GM12878 (cell line): Measurements from ENCODE around the gene RNF181. TPM values are rescaled to one million over a fixed set of nuclear protein-coding genes. Genes with fewer than 3 reads are reported as not detected.
A peak's percentile ranks its signal among the peaks of the same experiment; 100 is the strongest.

Source experiments
- ATF3 ChIP-seq: IDR thresholded peaks from 2 replicates; pipeline ENCODE4 v1.6.1; 2011; ENCODE audit warnings: low read depth, mild to moderate bottlenecking, low read length, moderate library complexity, borderline replicate concordance; ENCODE audit errors: extremely low read depth
- BCL11A ChIP-seq: IDR thresholded peaks from 2 replicates; pipeline ENCODE4 v1.6.1; 2011; ENCODE audit warnings: low read depth, low read length
- BMI1 ChIP-seq: fragments of 450-650 bp; IDR thresholded peaks from 2 replicates; pipeline ENCODE4 v1.6.1; 2016; ENCODE audit warnings: mild to moderate bottlenecking, moderate library complexity, borderline replicate concordance
- FOS ChIP-seq: IDR thresholded peaks from 3 replicates; pipeline ENCODE4 v1.6.1; 2011; ENCODE audit warnings: borderline replicate concordance; ENCODE audit not compliant: insufficient read length; ENCODE audit errors: extremely low read depth
- GABPA ChIP-seq: IDR thresholded peaks from 2 replicates; pipeline ENCODE4 v1.6.1; 2014; ENCODE audit warnings: antibody characterized with exemption, low read depth, mild to moderate bottlenecking, inconsistent platforms
- IKZF1 ChIP-seq: fragments of 450-650 bp; conservative IDR thresholded peaks from 2 replicates; pipeline ENCODE4 v1.6.1; 2017; ENCODE audit warnings: antibody characterized with exemption, mild to moderate bottlenecking
- KDM1A ChIP-seq: fragments of 200-600 bp; sonication (generic); IDR thresholded peaks from 2 replicates; pipeline ENCODE4 v1.6.1; 2016; ENCODE audit warnings: borderline replicate concordance
- NBN ChIP-seq: fragments of 450-650 bp; IDR thresholded peaks from 2 replicates; pipeline ENCODE4 v1.6.1; 2016
- NR2C1 ChIP-seq: fragments of 450-650 bp; IDR thresholded peaks from 2 replicates; pipeline ENCODE4 v1.6.1; 2017; ENCODE audit warnings: antibody characterized with exemption, mild to moderate bottlenecking, moderate library complexity
- SKIL ChIP-seq: fragments of 450-650 bp; IDR thresholded peaks from 2 replicates; pipeline ENCODE4 v1.6.1; 2017; ENCODE audit warnings: mild to moderate bottlenecking, low read depth, inconsistent platforms; ENCODE audit not compliant: poor library complexity, severe bottlenecking
- YBX1 ChIP-seq: fragments of 450-650 bp; IDR thresholded peaks from 2 replicates; pipeline ENCODE4 v1.6.1; 2016; ENCODE audit warnings: antibody characterized with exemption
- ZNF622 ChIP-seq: fragments of 450-650 bp; IDR thresholded peaks from 2 replicates; pipeline ENCODE4 v1.6.1; 2017; ENCODE audit warnings: mild to moderate bottlenecking, inconsistent platforms
- polyA plus RNA-seq, 11 experiments: library from polyadenylated mRNA; depleted of rRNA in 4 of 11; unstranded in 6 of 11; stranded (reverse) in 5 of 11; fragments of >200 nt; fragmentation: Nextera tagmentation in 4 of 11; fragmentation: Illumina TruSeq in 1 of 11; extraction: Ambion mirVana in 4 of 11; extraction: Trizol in 1 of 11; gene quantifications; 1 replicate in 1 of 11; 2 replicates in 10 of 11; pipeline versions ENCODE4 v1.2.1 to v1.2.3, GENCODE V29; 2011 to 2016; ENCODE audit warnings: inconsistent platforms in 2 of 11, missing spikeins in 2 of 11, low read depth in 1 of 11
- total RNA-seq, 4 experiments: library from RNA; depleted of rRNA in 3 of 4; stranded (reverse); fragments of >200 nt in 3 of 4; fragmentation: Illumina TruSeq in 1 of 4; extraction: Trizol in 1 of 4; gene quantifications; 2 replicates each; pipeline versions ENCODE4 v1.2.1 to v1.2.3, GENCODE V29; 2013 to 2021
- TF ChIP-seq, protein P1 (sequence below): IDR thresholded peaks from 2 replicates; pipeline ENCODE4 v1.6.1; 2011; ENCODE audit warnings: borderline replicate concordance, low read depth, mild to moderate bottlenecking, moderate library complexity, low read length; ENCODE audit not compliant: insufficient read depth, poor library complexity, severe bottlenecking
- TF ChIP-seq, protein P2 (sequence below): IDR thresholded peaks from 2 replicates; pipeline ENCODE4 v1.6.1; 2012; ENCODE audit warnings: mild to moderate bottlenecking, low read depth, low read length
- TF ChIP-seq, protein P3 (sequence below): fragments of 450-650 bp; formaldehyde crosslinking; IDR thresholded peaks from 2 replicates; pipeline ENCODE4 v1.4.0; 2022; ENCODE audit warnings: mild to moderate bottlenecking, moderate library complexity
- TF ChIP-seq, protein P4 (sequence below): IDR thresholded peaks from 2 replicates; pipeline ENCODE4 v1.6.1; 2011; ENCODE audit warnings: mild to moderate bottlenecking, low read depth, low read length, moderate library complexity; ENCODE audit not compliant: insufficient replicate concordance

RNF181 gene
- total and polyA plus RNA-seq, 10 of the 15 experiments (the other 5 are each of a cell fraction or from before 2014, with no cell fraction given): 101 to 409 (median 213) TPM

- TF ChIP-seq, protein P1, sequence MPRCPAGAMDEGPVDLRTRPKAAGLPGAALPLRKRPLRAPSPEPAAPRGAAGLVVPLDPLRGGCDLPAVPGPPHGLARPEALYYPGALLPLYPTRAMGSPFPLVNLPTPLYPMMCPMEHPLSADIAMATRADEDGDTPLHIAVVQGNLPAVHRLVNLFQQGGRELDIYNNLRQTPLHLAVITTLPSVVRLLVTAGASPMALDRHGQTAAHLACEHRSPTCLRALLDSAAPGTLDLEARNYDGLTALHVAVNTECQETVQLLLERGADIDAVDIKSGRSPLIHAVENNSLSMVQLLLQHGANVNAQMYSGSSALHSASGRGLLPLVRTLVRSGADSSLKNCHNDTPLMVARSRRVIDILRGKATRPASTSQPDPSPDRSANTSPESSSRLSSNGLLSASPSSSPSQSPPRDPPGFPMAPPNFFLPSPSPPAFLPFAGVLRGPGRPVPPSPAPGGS: no peak
- peak; percentile 56 for TF ChIP-seq SKIL
- peak; percentile 84; the same call in 1 of the 2 replicates for TF ChIP-seq ATF3
- TF ChIP-seq ZNF622: no peak
- peak; percentile 12; the same call in 1 of the 2 replicates for TF ChIP-seq NR2C1
- no peak for TF ChIP-seq FOS
- TF ChIP-seq BCL11A: no peak
- TF ChIP-seq KDM1A: no peak
- no peak for TF ChIP-seq BMI1
- no peak for TF ChIP-seq GABPA
- TF ChIP-seq, protein P2, sequence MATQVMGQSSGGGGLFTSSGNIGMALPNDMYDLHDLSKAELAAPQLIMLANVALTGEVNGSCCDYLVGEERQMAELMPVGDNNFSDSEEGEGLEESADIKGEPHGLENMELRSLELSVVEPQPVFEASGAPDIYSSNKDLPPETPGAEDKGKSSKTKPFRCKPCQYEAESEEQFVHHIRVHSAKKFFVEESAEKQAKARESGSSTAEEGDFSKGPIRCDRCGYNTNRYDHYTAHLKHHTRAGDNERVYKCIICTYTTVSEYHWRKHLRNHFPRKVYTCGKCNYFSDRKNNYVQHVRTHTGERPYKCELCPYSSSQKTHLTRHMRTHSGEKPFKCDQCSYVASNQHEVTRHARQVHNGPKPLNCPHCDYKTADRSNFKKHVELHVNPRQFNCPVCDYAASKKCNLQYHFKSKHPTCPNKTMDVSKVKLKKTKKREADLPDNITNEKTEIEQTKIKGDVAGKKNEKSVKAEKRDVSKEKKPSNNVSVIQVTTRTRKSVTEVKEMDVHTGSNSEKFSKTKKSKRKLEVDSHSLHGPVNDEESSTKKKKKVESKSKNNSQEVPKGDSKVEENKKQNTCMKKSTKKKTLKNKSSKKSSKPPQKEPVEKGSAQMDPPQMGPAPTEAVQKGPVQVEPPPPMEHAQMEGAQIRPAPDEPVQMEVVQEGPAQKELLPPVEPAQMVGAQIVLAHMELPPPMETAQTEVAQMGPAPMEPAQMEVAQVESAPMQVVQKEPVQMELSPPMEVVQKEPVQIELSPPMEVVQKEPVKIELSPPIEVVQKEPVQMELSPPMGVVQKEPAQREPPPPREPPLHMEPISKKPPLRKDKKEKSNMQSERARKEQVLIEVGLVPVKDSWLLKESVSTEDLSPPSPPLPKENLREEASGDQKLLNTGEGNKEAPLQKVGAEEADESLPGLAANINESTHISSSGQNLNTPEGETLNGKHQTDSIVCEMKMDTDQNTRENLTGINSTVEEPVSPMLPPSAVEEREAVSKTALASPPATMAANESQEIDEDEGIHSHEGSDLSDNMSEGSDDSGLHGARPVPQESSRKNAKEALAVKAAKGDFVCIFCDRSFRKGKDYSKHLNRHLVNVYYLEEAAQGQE: peak; percentile 19; the same call in 1 of the 2 replicates
- TF ChIP-seq IKZF1: peak; percentile 65
- TF ChIP-seq, protein P3, sequence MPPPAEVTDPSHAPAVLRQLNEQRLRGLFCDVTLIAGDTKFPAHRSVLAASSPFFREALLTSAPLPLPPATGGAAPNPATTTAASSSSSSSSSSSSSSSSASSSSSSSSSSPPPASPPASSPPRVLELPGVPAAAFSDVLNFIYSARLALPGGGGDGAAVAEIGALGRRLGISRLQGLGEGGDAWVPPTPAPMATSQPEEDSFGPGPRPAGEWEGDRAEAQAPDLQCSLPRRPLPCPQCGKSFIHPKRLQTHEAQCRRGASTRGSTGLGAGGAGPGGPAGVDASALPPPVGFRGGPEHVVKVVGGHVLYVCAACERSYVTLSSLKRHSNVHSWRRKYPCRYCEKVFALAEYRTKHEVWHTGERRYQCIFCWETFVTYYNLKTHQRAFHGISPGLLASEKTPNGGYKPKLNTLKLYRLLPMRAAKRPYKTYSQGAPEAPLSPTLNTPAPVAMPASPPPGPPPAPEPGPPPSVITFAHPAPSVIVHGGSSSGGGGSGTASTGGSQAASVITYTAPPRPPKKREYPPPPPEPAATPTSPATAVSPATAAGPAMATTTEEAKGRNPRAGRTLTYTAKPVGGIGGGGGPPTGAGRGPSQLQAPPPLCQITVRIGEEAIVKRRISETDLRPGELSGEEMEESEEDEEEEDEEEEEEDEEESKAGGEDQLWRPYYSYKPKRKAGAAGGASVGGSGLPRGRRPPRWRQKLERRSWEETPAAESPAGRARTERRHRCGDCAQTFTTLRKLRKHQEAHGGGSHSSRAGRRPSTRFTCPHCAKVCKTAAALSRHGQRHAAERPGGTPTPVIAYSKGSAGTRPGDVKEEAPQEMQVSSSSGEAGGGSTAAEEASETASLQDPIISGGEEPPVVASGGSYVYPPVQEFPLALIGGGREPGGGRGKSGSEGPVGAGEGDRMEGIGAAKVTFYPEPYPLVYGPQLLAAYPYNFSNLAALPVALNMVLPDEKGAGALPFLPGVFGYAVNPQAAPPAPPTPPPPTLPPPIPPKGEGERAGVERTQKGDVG (CRISPR knock-in tag): no peak
- TF ChIP-seq YBX1: no peak
- TF ChIP-seq NBN: 0 out of 2 replicates have a peak, but pooled peaks have one; percentile 78
- TF ChIP-seq, protein P4, sequence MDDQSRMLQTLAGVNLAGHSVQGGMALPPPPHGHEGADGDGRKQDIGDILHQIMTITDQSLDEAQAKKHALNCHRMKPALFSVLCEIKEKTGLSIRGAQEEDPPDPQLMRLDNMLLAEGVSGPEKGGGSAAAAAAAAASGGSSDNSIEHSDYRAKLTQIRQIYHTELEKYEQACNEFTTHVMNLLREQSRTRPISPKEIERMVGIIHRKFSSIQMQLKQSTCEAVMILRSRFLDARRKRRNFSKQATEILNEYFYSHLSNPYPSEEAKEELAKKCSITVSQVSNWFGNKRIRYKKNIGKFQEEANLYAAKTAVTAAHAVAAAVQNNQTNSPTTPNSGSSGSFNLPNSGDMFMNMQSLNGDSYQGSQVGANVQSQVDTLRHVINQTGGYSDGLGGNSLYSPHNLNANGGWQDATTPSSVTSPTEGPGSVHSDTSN: no peak
These were observed 34.0 kb upstream of the RNF181 start, which contains the start of gene GGCX (continued) for GRCh38 chr2:85561280-85562212.
